Skeletal muscle satellite cell (primary cell): ENCODE measurements around the gene PACC1. TPM values are rescaled to one million over a fixed set of nuclear protein-coding genes. Genes with fewer than 3 reads are reported as not detected.

Experiments used
- H3K27me3 ChIP-seq: 2 replicates; pipeline ENCODE4 v1.7.0; 2013; ENCODE audit warnings: low read length; ENCODE audit not compliant: control insufficient read depth, insufficient read depth
- H3K36me3 ChIP-seq: 2 replicates; pipeline ENCODE4 v1.7.0; 2013; ENCODE audit warnings: mild to moderate bottlenecking, control low read depth, low read length; ENCODE audit not compliant: insufficient read depth
- H3K4me1 ChIP-seq: 2 replicates; pipeline ENCODE4 v1.7.0; 2013; ENCODE audit warnings: low read length; ENCODE audit not compliant: control insufficient read depth, insufficient read depth
- H3K4me2 ChIP-seq: 2 replicates; pipeline ENCODE4 v1.7.0; 2013; ENCODE audit warnings: mild to moderate bottlenecking, low read length
- H3K4me3 ChIP-seq: 2 replicates; pipeline ENCODE4 v1.7.0; 2013; ENCODE audit warnings: low read length
- H3K9ac ChIP-seq: 2 replicates; pipeline ENCODE4 v1.7.0; 2013; ENCODE audit warnings: mild to moderate bottlenecking, low read depth, low read length, moderate library complexity
- H3K9me3 ChIP-seq: replicated peaks from 2 replicates; pipeline ENCODE4 v1.7.0; 2013; ENCODE audit warnings: mild to moderate bottlenecking, control low read depth, low read length
- small RNA-seq: library from RNA; depleted of rRNA; stranded (forward); fragments of <200 nt; gene quantifications from one replicate; pipeline ENCODE3, GENCODE V24; 2012

The PACC1 gene

GRCh38 chr1:212315184-212315583 is 99.5 kb downstream of the PACC1 start:
- H3K4me1 ChIP-seq, result peaks cover 6% of the 10 kb centered on the region
- H3K36me3 ChIP-seq, result no peaks in the 10 kb centered on the region
- no peaks in the 10 kb centered on the region for H3K9me3 ChIP-seq
- no peak overlapping the region for H3K4me2 ChIP-seq
- no peaks in the 10 kb centered on the region for H3K27me3 ChIP-seq
- no peak overlapping the region for H3K9ac ChIP-seq
- no peak overlapping the region for H3K4me3 ChIP-seq

Small RNAs within 50 kb of the gene (small RNA-seq; reads per million reads assigned to genes)
- gene SNORA16B, result not detected
